Small intestine (tissue), 7 donors: Measurements from ENCODE around the gene JAG2. TPM values are rescaled to one million over a fixed set of nuclear protein-coding genes. Genes with fewer than 3 reads are reported as not detected.

ENCODE experiments used
- DNase-seq, 2 donors: peaks; one replicate each; pipeline versions ENCODE4 v3.0.0 to v3.0.0-alpha.2; 2013
- FAIRE-seq: peaks from 2 replicates; lab custom pipeline; 2012; peaks lifted over from hg19 to GRCh38; lab: Jason Lieb, UNC
- H3K27ac ChIP-seq, 3 donors: one replicate each; pipeline ENCODE4 v1.5.1; 2013; ENCODE audit warnings: low read length in 2 of 3, mild to moderate bottlenecking in 2 of 3, control low read depth in 1 of 3, inconsistent platforms in 1 of 3, low read depth in 1 of 3, moderate library complexity in 1 of 3
- H3K27me3 ChIP-seq, 3 donors: one replicate each; pipeline ENCODE4 v1.6.1; 2013; ENCODE audit warnings: low read length in 3 of 3, inconsistent platforms in 1 of 3; ENCODE audit not compliant: control insufficient read depth in 3 of 3, insufficient read depth in 3 of 3
- H3K36me3 ChIP-seq, 3 donors: one replicate each; pipeline ENCODE4 v1.6.1; 2013; ENCODE audit warnings: low read length in 3 of 3, inconsistent platforms in 1 of 3, low read depth in 1 of 3, mild to moderate bottlenecking in 1 of 3, moderate library complexity in 1 of 3; ENCODE audit not compliant: control insufficient read depth in 3 of 3, insufficient read depth in 2 of 3
- H3K4me1 ChIP-seq, 3 donors: one replicate each; pipeline ENCODE4 v1.6.1; 2013; ENCODE audit warnings: low read length in 2 of 3, inconsistent platforms in 1 of 3, low read depth in 1 of 3, mild to moderate bottlenecking in 1 of 3, moderate library complexity in 1 of 3; ENCODE audit not compliant: control insufficient read depth in 3 of 3, insufficient read depth in 2 of 3
- H3K4me3 ChIP-seq, 3 donors: one replicate each; pipeline ENCODE4 v1.5.1; 2013; ENCODE audit warnings: low read length in 3 of 3, control low read depth in 1 of 3, inconsistent platforms in 1 of 3, low read depth in 1 of 3, mild to moderate bottlenecking in 1 of 3, moderate library complexity in 1 of 3
- H3K9me3 ChIP-seq, 2 donors: one replicate each; pipeline ENCODE4 v1.6.1; 2013; ENCODE audit warnings: low read depth in 1 of 2, low read length in 1 of 2; ENCODE audit not compliant: control insufficient read depth in 2 of 2, insufficient read depth in 1 of 2
- WGBS, 3 donors: extraction: QIAGEN DNeasy Blood & Tissue Kit; methylation state at CpG; one replicate each; pipeline ENCODE4 v1.1.7; 2013; 5-methylcytosine and 5-hydroxymethylcytosine counted together
- polyA plus RNA-seq, 4 donors: library from polyadenylated mRNA; stranded (reverse) in 3 of 4; unstranded in 1 of 4; fragments of 200-250 nt in 3 of 4; fragments of 120-200 nt in 1 of 4; gene quantifications; one replicate each; pipeline versions ENCODE4 v1.2.1 to v1.2.3, GENCODE V29; 2013
- donor health status: healthy with polysubstance abuse.
- donor health status: control.
- donor health status: control.
- donor health status: Bipolar disorder and iron deficiency.
- donor health status: healthy.

Gene JAG2
- polyA plus RNA-seq, 4 donors = 2.0 to 15.1 (median 4.8) TPM

GRCh38 chr14:105141486-105142281 lies 26.9 kb downstream of the JAG2 start:
- Histone ChIP-seq H3K27ac (no peak overlapping the region), H3K36me3 (peaks cover 0 to 7% (median 0%) of the 10 kb centered on the region in 3 donors), H3K4me1 (no peaks in the 10 kb centered on the region), H3K4me3 (no peak overlapping the region), H3K27me3 (no peaks in the 10 kb centered on the region), H3K9me3 (peaks cover 0 to 16% of the 10 kb centered on the region in 2 donors)
- 92% methylated on average over 37 to 43 of the region's 43 CpGs for whole genome bisulfite sequencing, 3 donors
- DNase-seq (no peak), FAIRE-seq (no peak)

DNA sequence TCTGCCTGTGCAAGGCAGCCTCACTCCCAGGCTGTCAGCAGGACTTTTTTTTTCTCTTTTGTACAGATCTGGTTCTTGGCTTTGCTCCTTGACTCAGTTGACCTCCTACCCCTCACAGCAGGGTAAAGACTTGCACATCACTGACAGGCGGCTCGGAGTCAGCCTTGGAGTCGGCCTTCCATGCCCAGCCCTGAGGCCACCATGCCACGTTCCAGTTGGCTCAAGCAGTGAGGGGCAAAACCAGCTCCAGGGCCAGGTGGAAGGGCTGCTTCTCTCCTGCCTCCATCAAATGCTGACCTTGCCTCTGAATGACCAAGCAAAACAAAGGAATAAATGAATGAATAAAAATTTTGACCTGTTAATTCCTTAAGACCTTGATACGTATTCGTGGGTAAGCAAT lies 27.6 kb downstream of the JAG2 start:
- no peaks in the 10 kb centered on the region for H3K4me1 ChIP-seq
- no peak overlapping the region for H3K27ac ChIP-seq
- H3K4me3 ChIP-seq = no peak overlapping the region
- DNase-seq (no peak), FAIRE-seq (no peak)
- H3K9me3 ChIP-seq = peaks cover 0 to 16% of the 10 kb centered on the region in 2 donors
- H3K27me3 ChIP-seq = no peaks in the 10 kb centered on the region
- peaks cover 0 to 7% (median 0%) of the 10 kb centered on the region in 3 donors for H3K36me3 ChIP-seq
- 92 to 94% (median 94%) methylated on average over 6 of the region's 6 CpGs for WGBS, 3 donors

- no peak for FAIRE-seq
- no peaks in the 10 kb centered on the region for H3K4me1 ChIP-seq
- no peak overlapping the region for H3K27ac ChIP-seq
- H3K27me3 ChIP-seq = no peaks in the 10 kb centered on the region
- H3K9me3 ChIP-seq = peaks cover 0 to 16% of the 10 kb centered on the region in 2 donors
- no peak for DNase-seq
- H3K36me3 ChIP-seq = peaks cover 0 to 7% (median 0%) of the 10 kb centered on the region in 3 donors
- 90 to 93% (median 90%) methylated on average over 7 of the region's 7 CpGs for WGBS, 3 donors
- H3K4me3 ChIP-seq = no peak overlapping the region
Measured at GRCh38 chr14:105140581-105140980, 28.0 kb downstream of the JAG2 start.

- DNase-seq (no peak), FAIRE-seq (no peak)
- Histone ChIP-seq H3K27me3 (no peaks in the 10 kb centered on the region), H3K27ac (no peak overlapping the region), H3K9me3 (peaks cover 0 to 16% of the 10 kb centered on the region in 2 donors), H3K4me3 (no peak overlapping the region), H3K36me3 (peaks cover 0 to 7% (median 0%) of the 10 kb centered on the region in 3 donors), H3K4me1 (no peaks in the 10 kb centered on the region)
- WGBS, 3 donors = 94 to 97% (median 96%) methylated on average over 5 of the region's 5 CpGs
Measured at GRCh38 chr14:105139831-105140239, 28.7 kb downstream of the JAG2 start.

DNA sequence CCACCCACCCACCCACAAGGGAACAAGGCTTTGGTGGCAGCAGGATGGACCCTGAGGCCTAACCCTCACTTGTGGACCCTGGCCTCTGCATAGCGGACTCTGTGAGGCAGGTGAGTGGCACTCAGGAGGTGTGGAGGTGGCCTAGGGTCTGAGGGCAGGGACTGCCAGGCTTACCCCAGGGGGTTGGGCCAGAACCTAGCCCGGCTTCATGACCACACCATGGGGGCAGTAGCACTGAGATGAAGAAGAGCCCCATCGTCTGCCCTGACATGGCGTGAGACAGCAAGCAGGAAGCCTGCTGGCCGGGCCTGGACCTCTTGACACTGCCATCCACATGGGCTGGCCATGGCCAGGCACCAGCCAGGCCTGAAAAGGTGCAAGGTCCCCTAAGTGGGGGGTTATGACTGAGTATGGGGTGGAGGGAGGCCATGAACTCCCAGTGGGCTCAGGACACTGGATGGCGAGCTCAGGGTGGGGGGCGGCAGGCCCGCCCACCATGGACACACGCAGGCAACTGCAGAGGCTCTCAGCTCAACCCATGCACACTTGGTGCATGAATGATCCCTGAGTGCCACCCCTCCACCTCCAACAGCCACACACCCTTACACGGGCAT lies 29.3 kb downstream of the JAG2 start:
- no peak overlapping the region for H3K4me3 ChIP-seq
- peaks cover 0 to 7% (median 0%) of the 10 kb centered on the region in 3 donors for H3K36me3 ChIP-seq
- FAIRE-seq (no peak), DNase-seq (no peak)
- no peak overlapping the region for H3K27ac ChIP-seq
- H3K27me3 ChIP-seq = no peaks in the 10 kb centered on the region
- no peaks in the 10 kb centered on the region for H3K4me1 ChIP-seq
- WGBS, 3 donors = 82 to 84% (median 83%) methylated on average over 10 of the region's 10 CpGs
- H3K9me3 ChIP-seq = peaks cover 0 to 16% of the 10 kb centered on the region in 2 donors

GRCh38 chr14:105138551-105139111 lies 29.9 kb downstream of the JAG2 start:
- H3K27me3 ChIP-seq = no peaks in the 10 kb centered on the region
- no peak overlapping the region for H3K27ac ChIP-seq
- DNase-seq (no peak), FAIRE-seq (no peak)
- H3K4me3 ChIP-seq = no peak overlapping the region
- peaks cover 0 to 7% (median 0%) of the 10 kb centered on the region in 3 donors for H3K36me3 ChIP-seq
- H3K4me1 ChIP-seq = no peaks in the 10 kb centered on the region
- H3K9me3 ChIP-seq = peaks cover 0 to 16% of the 10 kb centered on the region in 2 donors
- WGBS, 3 donors = 88 to 93% (median 91%) methylated on average over 13 to 15 of the region's 15 CpGs

DNA sequence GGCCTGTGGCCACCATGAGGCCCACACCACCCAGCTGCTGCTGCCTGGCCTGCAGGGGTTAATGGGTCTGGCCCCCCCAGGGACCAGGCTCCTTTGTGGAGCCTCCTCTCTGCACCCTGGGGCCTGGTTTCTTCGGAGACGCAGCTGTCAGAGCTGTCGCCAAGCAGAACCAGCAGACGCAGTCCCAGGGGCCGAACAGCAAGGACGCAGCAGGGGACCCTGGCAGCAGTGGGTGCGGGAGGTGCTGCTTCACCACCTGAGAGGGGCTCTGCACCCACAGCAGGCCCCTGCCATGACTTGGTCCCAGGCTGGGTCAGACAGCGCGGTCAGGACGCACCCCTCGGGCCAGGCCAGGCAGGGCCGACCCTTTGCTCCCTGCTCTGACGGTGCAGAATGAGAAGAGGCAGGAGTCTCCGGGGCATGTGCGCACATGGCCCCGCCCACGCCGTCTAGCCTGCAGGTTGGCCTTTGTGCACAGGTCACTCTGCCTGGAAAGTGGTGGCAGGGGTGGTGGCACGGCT lies 30.5 kb downstream of the JAG2 start:
- 81 to 86% (median 86%) methylated on average over 19 of the region's 19 CpGs for WGBS, 3 donors
- no peak overlapping the region for H3K4me3 ChIP-seq
- H3K36me3 ChIP-seq = peaks cover 0 to 7% (median 0%) of the 10 kb centered on the region in 3 donors
- H3K4me1 ChIP-seq = no peaks in the 10 kb centered on the region
- H3K27ac ChIP-seq = no peak overlapping the region
- peaks cover 0 to 16% of the 10 kb centered on the region in 2 donors for H3K9me3 ChIP-seq
- DNase-seq (no peak), FAIRE-seq (no peak)
- H3K27me3 ChIP-seq = peaks cover 0 to under 1% (median 0%) of the 10 kb centered on the region in 3 donors

GRCh38 chr14:105137481-105138020 lies 31.0 kb downstream of the JAG2 start:
- 82 to 92% (median 88%) methylated on average over 11 to 14 of the region's 14 CpGs for WGBS, 3 donors

More at GRCh38 chr14:105137481-105138020, 31.0 kb downstream of the JAG2 start:
- Histone ChIP-seq H3K9me3 (peaks cover 0 to 16% of the 10 kb centered on the region in 2 donors), H3K4me1 (no peaks in the 10 kb centered on the region), H3K27ac (no peak overlapping the region), H3K4me3 (no peak overlapping the region), H3K36me3 (peaks cover 0 to 6% (median 0%) of the 10 kb centered on the region in 3 donors), H3K27me3 (peaks cover 0 to 1% (median 0%) of the 10 kb centered on the region in 3 donors)
- DNase-seq (no peak), FAIRE-seq (no peak)
